ENCODE results near the gene GDF15.

DNA sequence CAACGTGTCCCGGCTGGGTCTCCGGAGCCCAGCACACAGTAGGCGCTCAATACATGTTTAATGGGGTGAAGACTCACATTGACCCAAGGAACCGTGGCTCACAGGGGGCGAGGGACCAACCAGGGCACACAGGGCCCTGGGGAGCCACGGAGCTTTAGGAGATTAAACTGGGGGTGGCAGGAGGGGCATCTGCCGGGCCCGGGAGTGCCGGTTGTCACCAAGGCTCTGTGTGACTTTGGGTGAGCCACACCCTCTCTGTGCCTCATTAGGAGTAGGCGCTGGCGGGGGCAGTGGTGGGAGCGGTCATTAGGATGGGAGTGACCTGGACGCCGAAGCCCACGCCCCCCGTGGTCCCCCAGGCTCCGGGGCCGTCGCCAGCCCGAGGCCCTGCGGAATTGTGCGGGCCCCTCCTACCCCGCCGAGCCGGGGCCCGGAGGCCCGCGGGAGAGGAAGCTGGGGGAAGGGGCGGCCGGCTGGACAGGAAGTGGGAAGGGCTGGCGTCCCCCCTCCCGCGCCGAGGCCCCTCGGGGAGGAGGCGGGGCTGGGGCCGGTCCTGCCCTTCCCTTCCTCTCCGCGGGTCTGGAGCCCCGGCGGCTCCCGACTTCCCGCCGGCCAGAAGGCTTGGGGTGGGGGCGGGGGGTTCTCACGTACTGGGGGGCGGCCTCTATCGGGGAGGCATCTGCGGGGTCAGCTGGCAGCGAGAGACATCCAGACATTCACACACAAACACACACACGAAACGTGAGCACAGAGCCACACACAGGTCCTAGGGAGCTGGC lies 31.5 kb downstream of the GDF15 start:
- TF ChIP-seq EZH2phosphoT487 (IDR thresholded peaks at IDR 0.05; ENCODE audit: insufficient read depth, low read depth) (no peak), EZH2 (IDR thresholded peaks at IDR 0.05; ENCODE audit: insufficient read depth, poor library complexity, severe bottlenecking) (no peak)

All from GM23248 (cell line).